Measurements from ENCODE around the gene MLF1.
"Not testable (repeated sequence)": the region's sequence is repeated elsewhere in the genome, so short reads cannot be mapped to it uniquely, and the experiment has no call there.

- not testable (repeated sequence) for TF ChIP-seq CTCF (conservative IDR thresholded peaks at IDR 0.05; ENCODE audit: low read depth, low read length); EZH2phosphoT487 (IDR thresholded peaks at IDR 0.05; ENCODE audit: borderline replicate concordance, low read length); EZH2 (IDR thresholded peaks at IDR 0.05; ENCODE audit: low read length, unreplicated experiment)
Measured at GRCh38 chr3:158549938-158550337, 21.1 kb upstream of the MLF1 start.

Measured in PC-3 (cell line).